Measurements from ENCODE around the gene MITF. TPM values are rescaled to one million over a fixed set of nuclear protein-coding genes. Genes with fewer than 3 reads are reported as not detected.

The MITF gene, protein sequence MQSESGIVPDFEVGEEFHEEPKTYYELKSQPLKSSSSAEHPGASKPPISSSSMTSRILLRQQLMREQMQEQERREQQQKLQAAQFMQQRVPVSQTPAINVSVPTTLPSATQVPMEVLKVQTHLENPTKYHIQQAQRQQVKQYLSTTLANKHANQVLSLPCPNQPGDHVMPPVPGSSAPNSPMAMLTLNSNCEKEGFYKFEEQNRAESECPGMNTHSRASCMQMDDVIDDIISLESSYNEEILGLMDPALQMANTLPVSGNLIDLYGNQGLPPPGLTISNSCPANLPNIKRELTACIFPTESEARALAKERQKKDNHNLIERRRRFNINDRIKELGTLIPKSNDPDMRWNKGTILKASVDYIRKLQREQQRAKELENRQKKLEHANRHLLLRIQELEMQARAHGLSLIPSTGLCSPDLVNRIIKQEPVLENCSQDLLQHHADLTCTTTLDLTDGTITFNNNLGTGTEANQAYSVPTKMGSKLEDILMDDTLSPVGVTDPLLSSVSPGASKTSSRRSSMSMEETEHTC
- total RNA-seq = 4.9 and 12.6 TPM in 2 replicates

DNA sequence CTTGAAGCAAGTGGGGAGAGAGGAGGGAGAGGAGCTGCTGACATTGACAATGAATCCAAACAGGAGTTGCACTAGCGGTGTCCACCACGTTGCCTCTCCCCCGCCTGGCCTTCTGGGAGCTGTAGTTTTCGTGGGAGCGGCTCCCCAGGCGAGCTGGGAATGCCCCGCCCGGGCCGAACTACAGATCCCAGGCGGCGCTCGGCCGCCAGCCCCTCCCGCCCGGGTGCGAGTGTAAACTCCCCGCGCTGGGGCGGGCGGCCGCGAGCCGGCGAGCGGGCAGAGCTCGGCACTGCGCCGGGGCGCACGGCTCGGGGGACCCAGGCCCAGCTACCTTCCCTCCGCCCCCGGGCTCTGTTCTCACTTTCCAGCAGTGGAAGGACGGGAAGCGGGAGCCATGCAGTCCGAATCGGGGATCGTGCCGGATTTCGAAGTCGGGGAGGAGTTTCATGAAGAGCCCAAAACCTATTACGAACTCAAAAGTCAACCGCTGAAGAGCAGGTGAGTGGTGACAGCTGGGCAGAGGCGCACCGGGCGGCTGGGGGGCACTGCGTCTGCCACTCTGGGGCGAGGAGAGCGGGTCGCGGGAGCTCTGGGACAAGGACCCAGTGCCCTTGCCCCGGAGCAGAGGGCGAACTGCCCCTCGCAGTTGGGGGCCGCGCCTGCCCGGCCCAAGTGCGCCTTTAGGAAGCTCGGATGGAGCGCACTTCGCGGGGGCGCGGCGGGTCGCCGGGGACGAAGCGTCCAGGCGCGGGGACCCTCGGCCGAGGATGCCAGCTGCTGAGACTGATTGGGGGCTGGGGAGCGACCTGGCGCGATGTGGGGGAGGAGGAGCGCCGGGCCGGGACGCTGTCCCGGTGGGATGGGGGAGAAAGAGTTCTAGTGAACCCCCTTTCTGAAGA, at the start of gene MITF:
Gene MITF, plus strand, starts transcription at position 261 of the 899 bp plus-strand sequence. Its CDS starts 134 bp downstream, at position 395.

DNA sequence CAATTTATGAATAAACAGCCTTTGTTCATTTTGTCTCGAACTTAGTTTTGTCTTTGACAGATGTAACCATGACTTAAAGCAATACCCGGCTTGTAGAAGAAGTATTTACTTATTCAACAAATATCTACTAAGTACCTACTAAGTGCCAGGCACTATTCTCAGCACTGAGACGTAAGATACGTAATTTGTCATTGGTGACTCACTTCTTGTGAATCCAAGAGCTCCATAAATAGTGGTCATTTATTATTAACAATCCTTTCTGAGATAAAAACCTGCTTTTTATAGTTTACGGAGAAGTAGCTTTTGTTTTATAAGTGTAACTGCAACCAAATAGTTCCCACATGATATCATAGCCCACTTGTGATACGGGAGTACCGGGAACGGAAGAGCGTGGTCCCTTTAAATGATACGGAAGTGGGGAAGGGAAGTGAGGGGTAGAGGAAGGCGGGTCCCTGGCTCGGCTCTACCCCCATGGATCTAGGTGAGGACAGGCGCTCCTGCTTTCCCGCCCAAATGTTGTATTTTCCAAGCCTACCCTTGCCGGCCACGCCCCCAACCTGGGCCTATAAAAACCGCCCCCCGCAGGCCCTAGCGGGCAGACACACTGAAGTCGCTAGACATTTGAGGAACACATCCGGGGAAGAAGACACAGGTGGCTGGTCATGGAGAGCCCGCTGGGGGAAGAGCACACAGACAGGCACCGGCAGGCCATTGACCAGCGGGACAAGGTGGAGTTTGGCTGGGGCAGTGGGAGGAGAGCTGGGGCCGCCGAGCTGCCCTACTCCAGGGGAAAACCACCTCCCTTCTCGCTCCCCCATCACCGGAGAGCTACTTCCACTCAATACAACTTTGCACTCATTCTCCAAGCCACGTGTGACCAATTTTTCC, 260.1 kb downstream of the MITF start, which contains the start of gene SAMMSON:
Gene SAMMSON, plus strand, starts transcription at position 594 of the 888 bp plus-strand sequence.

Data from smooth muscle cell of the pulmonary artery (primary cell).